Measurements from ENCODE around the gene SLC44A3. TPM values are rescaled to one million over a fixed set of nuclear protein-coding genes. Genes with fewer than 3 reads are reported as not detected.
A peak's percentile ranks its signal among the peaks of the same experiment; 100 is the strongest.
"Not testable (repeated sequence)": the region's sequence is repeated elsewhere in the genome, so short reads cannot be mapped to it uniquely, and the experiment has no call there.

The SLC44A3 gene
- total RNA-seq, 2 experiments from 2014 or later, result not detected

DNA sequence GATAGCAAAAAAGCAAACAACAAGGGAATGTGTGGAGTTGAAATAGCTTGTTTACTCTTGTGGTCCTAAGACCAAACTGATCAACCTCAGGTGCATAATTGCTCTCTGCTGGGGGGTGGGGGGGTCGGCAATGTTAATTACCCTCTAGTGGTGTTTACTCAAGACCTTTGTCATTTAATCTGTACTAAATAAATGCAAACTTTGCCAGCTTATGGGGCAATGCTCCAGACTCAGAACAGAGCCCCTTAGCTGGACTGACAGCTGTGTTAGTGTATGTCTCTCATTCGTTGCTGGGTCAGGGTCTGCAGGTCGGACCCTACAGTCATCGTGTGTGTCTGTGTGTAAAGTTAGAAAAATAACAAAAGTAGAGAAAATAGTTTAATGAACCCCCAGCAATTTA lies 7.2 kb upstream of the SLC44A3 start:
- H3K9me3 Mint-ChIP-seq, result peaks cover 15% of the 10 kb centered on the region
- H3K36me3 Mint-ChIP-seq, result peaks cover 2% of the 10 kb centered on the region
- H3K27me3 Mint-ChIP-seq, result peaks cover 21% of the 10 kb centered on the region
- H3K4me1 Mint-ChIP-seq, result peaks cover 4% of the 10 kb centered on the region
- no peak for DNase-seq
- no peak overlapping the region for H3K27ac Mint-ChIP-seq
- H3K4me3 Mint-ChIP-seq, result no peak overlapping the region

GRCh38 chr1:94816030-94816429 lies 4.1 kb upstream of the SLC44A3 start:
- Mint-ChIP-seq H3K4me1 (peaks cover 2% of the 10 kb centered on the region), H3K9me3 (peaks cover 15% of the 10 kb centered on the region), H3K36me3 (peaks cover 2% of the 10 kb centered on the region), H3K27me3 (peaks cover 43% of the 10 kb centered on the region), H3K4me3 (no peak overlapping the region), H3K27ac (no peak overlapping the region)
- no peak for DNase-seq

GRCh38 chr1:94817712-94818111 lies 2.4 kb upstream of the SLC44A3 start:
- Mint-ChIP-seq H3K4me1 (peaks cover 2% of the 10 kb centered on the region), H3K36me3 (peaks cover 2% of the 10 kb centered on the region), H3K4me3 (no peak overlapping the region), H3K9me3 (peaks cover 10% of the 10 kb centered on the region), H3K27ac (no peak overlapping the region), H3K27me3 (peaks cover 55% of the 10 kb centered on the region)
- no peak for DNase-seq

GRCh38 chr1:94819238-94819944 lies 766 bp upstream of the SLC44A3 start:
- Mint-ChIP-seq H3K4me3 (peak overlapping the region; percentile 50), H3K27me3 (peaks cover 55% of the 10 kb centered on the region), H3K36me3 (peaks cover 2% of the 10 kb centered on the region), H3K9me3 (peaks cover 5% of the 10 kb centered on the region), H3K4me1 (peaks cover 2% of the 10 kb centered on the region), H3K27ac (no peak overlapping the region)
- no peak for DNase-seq

DNA sequence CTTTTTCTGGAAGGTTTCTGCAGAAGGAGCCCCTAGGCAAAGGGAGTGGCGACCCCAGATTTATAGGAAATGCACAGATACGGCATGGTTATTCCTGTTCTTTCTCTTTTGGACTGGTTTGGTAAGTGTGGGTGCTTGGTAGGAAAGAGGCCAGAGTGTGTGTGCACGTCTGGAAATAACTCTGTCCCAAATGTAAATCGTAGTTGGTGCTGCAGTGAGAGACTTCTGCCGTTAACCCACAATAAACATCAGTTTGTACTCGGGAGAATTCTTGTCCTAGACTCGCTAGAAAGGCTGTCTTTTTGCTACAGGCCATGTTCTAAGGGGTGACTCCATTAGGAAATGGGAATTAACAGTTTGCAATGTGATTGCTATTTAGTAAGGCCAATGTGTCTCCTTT lies 779 bp downstream of the SLC44A3 start:
- no peak for DNase-seq
- Mint-ChIP-seq H3K36me3 (no peaks in the 10 kb centered on the region), H3K27ac (no peak overlapping the region), H3K4me1 (peaks cover 2% of the 10 kb centered on the region), H3K27me3 (peaks cover 59% of the 10 kb centered on the region), H3K4me3 (peak overlapping the region; percentile 5), H3K9me3 (peaks cover 2% of the 10 kb centered on the region)

- no peak for DNase-seq
- H3K9me3 Mint-ChIP-seq, result no peaks in the 10 kb centered on the region
- peaks cover 59% of the 10 kb centered on the region for H3K27me3 Mint-ChIP-seq
- H3K4me3 Mint-ChIP-seq, result no peak overlapping the region
- H3K4me1 Mint-ChIP-seq, result peaks cover 2% of the 10 kb centered on the region
- H3K27ac Mint-ChIP-seq, result no peak overlapping the region
- no peaks in the 10 kb centered on the region for H3K36me3 Mint-ChIP-seq
These were observed 1.6 kb downstream of the SLC44A3 start for GRCh38 chr1:94821636-94822305.

DNA sequence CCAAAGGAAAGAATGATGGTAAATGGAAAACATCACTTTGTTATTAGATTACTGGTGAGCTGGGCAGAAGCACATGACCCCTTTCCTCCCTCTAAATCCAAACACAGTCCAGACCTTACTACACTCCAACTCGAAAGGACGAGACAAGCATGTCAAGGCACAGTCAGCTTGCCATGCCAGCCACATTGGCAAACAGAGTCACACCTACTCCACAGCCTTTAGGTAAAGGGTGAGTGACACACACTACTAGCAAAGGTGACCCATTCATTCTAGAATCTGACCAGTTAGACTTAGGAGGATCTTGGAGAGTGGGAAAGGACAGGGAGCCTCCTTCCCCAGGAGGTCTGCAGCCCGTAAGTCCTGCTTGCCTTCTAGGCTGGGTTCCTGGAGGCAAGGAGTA lies 3.0 kb downstream of the SLC44A3 start:
- Mint-ChIP-seq H3K27me3 (peaks cover 54% of the 10 kb centered on the region), H3K27ac (no peak overlapping the region), H3K36me3 (no peaks in the 10 kb centered on the region), H3K4me3 (no peak overlapping the region), H3K4me1 (peaks cover 2% of the 10 kb centered on the region), H3K9me3 (no peaks in the 10 kb centered on the region)
- DNase-seq, result no peak

DNA sequence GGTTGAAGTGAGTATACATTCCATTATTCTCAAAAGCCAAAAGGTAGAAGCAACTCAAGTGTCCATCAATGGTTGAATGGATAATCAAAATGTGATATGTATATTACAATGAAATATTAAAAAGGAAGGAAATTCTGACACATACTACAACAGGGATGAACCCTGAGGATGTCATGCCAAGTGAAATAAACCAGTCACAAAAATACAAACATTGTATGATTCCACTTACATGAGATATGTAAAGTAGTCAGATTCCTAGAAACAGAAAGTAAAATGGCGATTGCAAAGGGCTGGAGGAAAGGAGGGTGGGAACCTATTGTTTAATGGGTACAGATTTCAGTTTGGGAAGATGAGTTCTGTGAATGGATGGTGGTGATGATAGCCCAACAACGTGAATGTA lies 5.8 kb downstream of the SLC44A3 start:
- H3K9me3 Mint-ChIP-seq, result no peaks in the 10 kb centered on the region
- H3K27me3 Mint-ChIP-seq, result peaks cover 41% of the 10 kb centered on the region
- no peak overlapping the region for H3K27ac Mint-ChIP-seq
- H3K4me3 Mint-ChIP-seq, result no peak overlapping the region
- no peaks in the 10 kb centered on the region for H3K36me3 Mint-ChIP-seq
- DNase-seq, result no peak
- H3K4me1 Mint-ChIP-seq, result peaks cover under 1% of the 10 kb centered on the region

- DNase-seq, result no peak
- H3K27me3 Mint-ChIP-seq, result peaks cover 38% of the 10 kb centered on the region
- H3K4me3 Mint-ChIP-seq, result no peak overlapping the region
- H3K9me3 Mint-ChIP-seq, result no peaks in the 10 kb centered on the region
- no peaks in the 10 kb centered on the region for H3K4me1 Mint-ChIP-seq
- H3K36me3 Mint-ChIP-seq, result no peaks in the 10 kb centered on the region
- H3K27ac Mint-ChIP-seq, result no peak overlapping the region
These were observed 7.3 kb downstream of the SLC44A3 start for GRCh38 chr1:94827434-94827833.

GRCh38 chr1:94828251-94828650 lies 8.1 kb downstream of the SLC44A3 start:
- DNase-seq, result no peak
- Mint-ChIP-seq H3K9me3 (no peaks in the 10 kb centered on the region), H3K36me3 (no peaks in the 10 kb centered on the region), H3K27me3 (peaks cover 38% of the 10 kb centered on the region), H3K27ac (no peak overlapping the region), H3K4me1 (no peaks in the 10 kb centered on the region), H3K4me3 (no peak overlapping the region)

- Mint-ChIP-seq H3K4me1 (no peaks in the 10 kb centered on the region), H3K27ac (no peak overlapping the region), H3K36me3 (no peaks in the 10 kb centered on the region), H3K9me3 (no peaks in the 10 kb centered on the region), H3K27me3 (peaks cover 34% of the 10 kb centered on the region), H3K4me3 (no peak overlapping the region)
- DNase-seq, result no peak
These were observed 11.5 kb downstream of the SLC44A3 start for GRCh38 chr1:94831641-94832040.

DNA sequence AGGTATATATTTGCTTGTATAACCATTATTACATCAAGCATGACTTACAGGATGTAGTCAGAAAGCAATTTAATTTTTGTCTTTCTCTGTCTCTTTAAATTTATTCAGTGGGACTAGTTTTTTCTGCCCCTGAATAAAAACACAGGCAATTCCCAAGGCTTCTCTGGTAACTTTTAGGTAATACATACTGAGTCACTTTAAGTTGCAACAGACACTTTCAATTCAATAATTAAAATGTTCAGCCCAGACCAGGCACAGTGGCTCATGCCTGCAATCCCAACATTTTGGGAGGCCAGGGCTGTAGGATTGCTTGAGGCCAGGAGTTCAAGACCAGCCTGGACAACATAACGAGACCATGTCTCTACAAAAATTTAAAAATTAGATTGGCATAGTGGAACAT lies 12.3 kb downstream of the SLC44A3 start:
- DNase-seq, result no peak
- Mint-ChIP-seq H3K27ac (no peak overlapping the region), H3K36me3 (no peaks in the 10 kb centered on the region), H3K27me3 (peaks cover 34% of the 10 kb centered on the region), H3K4me1 (no peaks in the 10 kb centered on the region), H3K9me3 (no peaks in the 10 kb centered on the region), H3K4me3 (no peak overlapping the region)

DNA sequence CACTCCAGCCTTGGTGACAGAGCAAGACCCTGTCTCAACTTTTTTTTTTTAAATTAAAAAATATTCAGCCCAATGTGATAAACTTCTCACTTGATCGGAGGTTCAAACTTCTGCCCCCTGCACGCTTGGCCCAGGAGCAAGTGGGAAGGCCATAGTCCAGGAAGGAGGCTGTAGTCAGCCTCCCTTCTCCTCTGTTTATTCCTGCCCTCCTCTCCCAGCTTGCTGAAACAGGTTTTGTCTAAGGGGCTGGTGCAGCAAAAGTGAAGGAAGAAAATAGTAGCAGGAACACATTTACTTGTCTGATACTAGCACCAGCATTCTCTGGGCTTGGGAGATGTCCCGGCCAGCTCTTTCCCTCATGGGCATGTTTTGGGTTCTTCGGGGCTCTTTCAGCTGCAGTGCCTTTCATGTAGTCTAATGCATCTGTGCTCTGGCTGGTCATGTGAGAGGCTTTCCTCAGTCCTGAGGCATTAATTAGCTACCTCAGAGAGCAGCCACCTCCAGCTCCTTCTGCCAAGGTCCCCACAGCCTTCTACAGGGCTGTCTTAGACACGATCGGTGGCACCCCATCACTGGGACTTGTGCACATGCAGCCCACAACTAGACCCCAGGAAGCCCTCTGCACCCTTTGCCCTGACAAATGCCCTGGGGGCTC lies 12.9 kb downstream of the SLC44A3 start:
- Mint-ChIP-seq H3K4me3 (no peak overlapping the region), H3K27me3 (peaks cover 34% of the 10 kb centered on the region), H3K9me3 (no peaks in the 10 kb centered on the region), H3K4me1 (no peaks in the 10 kb centered on the region), H3K27ac (no peak overlapping the region), H3K36me3 (no peaks in the 10 kb centered on the region)
- DNase-seq, result no peak

DNA sequence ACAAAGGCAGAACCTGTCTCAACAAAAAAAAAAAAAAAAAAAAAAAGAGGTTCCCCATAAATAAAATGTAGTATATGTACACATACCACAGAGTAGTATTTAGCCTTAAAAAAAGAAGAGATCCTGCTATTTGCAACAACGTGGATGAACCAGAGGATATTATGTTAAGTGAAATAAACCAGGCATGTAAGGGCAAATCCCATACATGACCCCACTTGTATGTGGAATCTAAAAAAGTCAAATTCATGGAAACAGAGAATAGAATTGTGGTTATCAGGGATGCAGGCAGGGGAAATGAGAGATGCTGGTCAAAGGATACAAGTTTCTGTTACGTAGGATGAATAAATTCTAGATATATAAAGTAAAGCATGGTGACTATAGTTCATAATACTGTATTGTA lies 16.7 kb downstream of the SLC44A3 start:
- no peak overlapping the region for H3K27ac Mint-ChIP-seq
- peaks cover 22% of the 10 kb centered on the region for H3K27me3 Mint-ChIP-seq
- no peak overlapping the region for H3K4me3 Mint-ChIP-seq
- no peak for DNase-seq
- H3K36me3 Mint-ChIP-seq, result no peaks in the 10 kb centered on the region
- no peaks in the 10 kb centered on the region for H3K4me1 Mint-ChIP-seq
- H3K9me3 Mint-ChIP-seq, result no peaks in the 10 kb centered on the region

- H3K4me3 Mint-ChIP-seq, DNase-seq, H3K4me1 Mint-ChIP-seq, H3K27ac Mint-ChIP-seq, H3K9me3 Mint-ChIP-seq, H3K36me3 Mint-ChIP-seq: not testable (repeated sequence)
- peaks cover 20% of the 10 kb centered on the region for H3K27me3 Mint-ChIP-seq
These were observed 20.2 kb downstream of the SLC44A3 start for GRCh38 chr1:94840381-94840780.

All from activated naive CD8-positive, alpha-beta T cell treated with anti-CD3 and anti-CD28 coated beads for 36 hours (primary cell).